Activated T-helper 17 cell treated with anti-CD3 and anti-CD28 coated beads, Interleukin-2, amount 50 U/mL, for 72 hours (primary cell): Measurements from ENCODE around the gene ZNF329. TPM values are rescaled to one million over a fixed set of nuclear protein-coding genes. Genes with fewer than 3 reads are reported as not detected.

Source experiments
- total RNA-seq, 2 donors: library from RNA; stranded (reverse); gene quantifications; one replicate each; pipeline ENCODE4 v1.2.3, GENCODE V29; 2022

Gene ZNF329
- total RNA-seq, 2 donors from 2014 or later = 3.8 to 7.0 TPM

Other genes with a start within 250 kb of the ZNF329 start
- 10 to 100 TPM; 15.4 to 26.3 TPM for gene ZNF417, start 234.2 kb downstream of the ZNF329 start, total RNA-seq
- 1 to 10 TPM; 1.0 to 6.7 TPM for gene ZNF418, start 215.4 kb downstream of the ZNF329 start, total RNA-seq
- 1 to 10 TPM; 4.3 to 7.8 TPM for gene ZNF256, start 203.1 kb downstream of the ZNF329 start, total RNA-seq
- gene C19orf18, start 176.3 kb downstream of the ZNF329 start, total RNA-seq = under 1 TPM in 1 of 2 donors, not detected in 1; 0.29 TPM
- 1 to 10 TPM; 4.4 to 5.1 TPM for gene ZNF606, start 148.0 kb downstream of the ZNF329 start, total RNA-seq
- gene ZSCAN1, start 116.8 kb downstream of the ZNF329 start, total RNA-seq = not detected
- under 1 TPM in 1 of 2 donors, not detected in 1; 0.34 TPM for gene ZNF135, start 91.5 kb downstream of the ZNF329 start, total RNA-seq
- gene ZSCAN18, start 52.6 kb downstream of the ZNF329 start, total RNA-seq = 10 to 100 TPM; 15.9 to 20.1 TPM
- gene ZNF274, start 32.3 kb upstream of the ZNF329 start, total RNA-seq = 10 to 100 TPM; 18.5 to 29.1 TPM
- gene ZNF544, start 78.1 kb upstream of the ZNF329 start, total RNA-seq = 10 to 100 TPM; 43.4 to 44.6 TPM
- gene ZNF8, start 128.2 kb upstream of the ZNF329 start, total RNA-seq = 1 to 10 TPM; 3.7 to 4.6 TPM
- 10 to 100 TPM; 38.5 to 57.8 TPM for gene ERVK3-1, start 154.6 kb upstream of the ZNF329 start, total RNA-seq
- gene ZSCAN22, start 176.2 kb upstream of the ZNF329 start, total RNA-seq = 1 to 10 TPM; 4.3 to 6.1 TPM
- gene A1BG, start 202.7 kb upstream of the ZNF329 start, total RNA-seq = 10 to 100 TPM; 12.4 to 15.4 TPM
- gene ZNF497, start 212.0 kb upstream of the ZNF329 start, total RNA-seq = 1 to 10 TPM; 1.7 to 1.8 TPM
- gene ZNF837, start 230.2 kb upstream of the ZNF329 start, total RNA-seq = 1 to 10 TPM; 1.1 to 1.9 TPM
- gene RPS5, start 236.5 kb upstream of the ZNF329 start, total RNA-seq = 1,000 to 10,000 TPM; 1,376 to 1,435 TPM
- under 1 TPM in 1 of 2 donors, not detected in 1; 0.64 TPM for gene RNF225, start 244.9 kb upstream of the ZNF329 start, total RNA-seq